GM15510 (cell line): ENCODE results near the gene TMC3.

Experiments used
- POLR2A ChIP-seq: IDR thresholded peaks from 3 replicates; pipeline ENCODE4 v1.6.1; 2011; ENCODE audit warnings: borderline replicate concordance; ENCODE audit not compliant: insufficient read length; ENCODE audit errors: extremely low read depth

Gene TMC3

GRCh38 chr15:81308260-81308659, 65.8 kb downstream of the TMC3 start:
- no peak for TF ChIP-seq POLR2A

DNA sequence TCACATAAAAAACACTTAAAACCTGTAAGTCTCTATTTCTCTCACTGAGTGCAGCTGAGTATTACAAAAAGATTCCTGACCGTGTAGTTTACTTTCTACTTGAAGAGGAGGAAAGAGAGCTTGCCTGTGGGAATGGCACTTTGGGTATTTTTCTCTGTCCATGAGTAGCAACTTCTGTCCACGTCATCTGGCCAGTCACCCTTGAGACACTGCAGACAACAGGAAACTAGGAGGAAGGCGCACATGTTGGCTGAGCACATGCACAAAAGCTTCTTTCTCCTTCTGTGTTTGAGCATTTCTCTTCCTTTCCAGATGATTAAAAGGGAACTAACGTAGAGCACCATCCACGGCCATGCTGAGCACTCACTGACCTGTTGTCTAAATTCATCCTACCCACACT, 69.8 kb downstream of the TMC3 start:
- no peak for TF ChIP-seq POLR2A

GRCh38 chr15:81303244-81304225, 70.5 kb downstream of the TMC3 start:
- peak; percentile 25 for TF ChIP-seq POLR2A

DNA sequence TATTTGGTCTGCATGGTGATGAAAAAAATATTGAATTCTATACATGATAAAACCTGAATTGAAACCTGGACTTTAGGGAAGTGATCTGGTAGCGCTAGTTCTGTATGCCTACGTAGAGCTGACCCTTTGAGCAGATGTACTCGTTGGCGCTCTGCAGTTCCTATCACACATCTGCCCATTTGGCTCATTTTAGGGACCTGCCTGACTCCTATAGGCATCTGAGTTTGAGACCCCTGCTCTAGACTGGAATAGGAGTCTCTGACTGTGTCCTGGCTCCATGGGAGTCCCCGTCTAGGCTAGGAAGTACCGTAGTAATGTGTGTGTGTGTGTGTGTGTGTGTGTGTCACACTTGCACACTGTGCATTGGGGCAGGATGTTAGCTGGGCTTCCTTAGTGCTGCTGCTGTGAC, 71.3 kb downstream of the TMC3 start:
- no peak for TF ChIP-seq POLR2A

DNA sequence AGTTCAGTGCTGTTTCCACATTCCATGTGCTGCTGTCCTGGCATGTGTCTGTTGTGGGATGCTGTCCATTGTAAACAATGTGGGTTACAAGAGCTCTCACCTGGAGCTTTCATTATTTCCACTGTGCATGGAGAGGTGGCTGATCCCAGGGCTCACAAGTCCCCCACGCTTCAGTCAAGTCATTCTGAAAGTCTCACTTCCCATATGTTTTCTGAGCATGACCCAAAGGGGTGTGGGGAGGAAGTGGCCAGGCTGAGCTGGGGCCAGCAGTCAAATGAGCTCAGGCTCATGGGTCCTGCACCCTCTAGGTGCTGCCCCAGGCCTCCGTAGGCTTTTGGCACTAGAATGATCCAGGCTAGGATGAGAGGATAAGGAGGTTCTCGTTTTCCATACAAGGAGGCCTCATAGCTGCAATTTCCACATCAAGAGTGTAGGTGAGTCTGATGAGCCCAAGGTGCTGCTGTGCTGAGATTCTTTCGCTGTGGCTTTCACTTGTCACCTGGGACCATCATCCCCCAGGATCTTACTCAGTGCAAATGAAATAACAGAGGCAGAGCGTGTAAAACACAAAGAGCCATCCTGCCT, 72.1 kb downstream of the TMC3 start:
- TF ChIP-seq POLR2A: peak; percentile 34

DNA sequence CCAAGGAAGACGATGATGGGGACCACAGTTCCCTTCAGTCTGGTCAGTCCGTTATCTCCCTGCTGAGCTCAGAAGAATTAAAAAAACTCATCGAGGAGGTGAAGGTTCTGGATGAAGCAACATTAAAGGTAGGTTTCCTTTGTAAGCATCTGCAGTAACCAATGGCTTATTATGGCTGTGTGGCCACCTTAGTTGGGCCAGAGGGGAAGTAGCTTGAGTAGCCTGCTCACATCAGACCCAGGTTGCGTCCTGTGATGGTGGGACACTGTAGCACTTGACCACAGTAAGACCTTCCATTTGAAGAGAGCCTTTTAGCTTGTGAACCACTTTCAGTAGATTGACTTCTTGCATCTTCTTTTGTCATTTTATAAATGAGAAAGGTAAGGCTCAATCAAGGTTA, 72.6 kb downstream of the TMC3 start:
- no peak for TF ChIP-seq POLR2A

DNA sequence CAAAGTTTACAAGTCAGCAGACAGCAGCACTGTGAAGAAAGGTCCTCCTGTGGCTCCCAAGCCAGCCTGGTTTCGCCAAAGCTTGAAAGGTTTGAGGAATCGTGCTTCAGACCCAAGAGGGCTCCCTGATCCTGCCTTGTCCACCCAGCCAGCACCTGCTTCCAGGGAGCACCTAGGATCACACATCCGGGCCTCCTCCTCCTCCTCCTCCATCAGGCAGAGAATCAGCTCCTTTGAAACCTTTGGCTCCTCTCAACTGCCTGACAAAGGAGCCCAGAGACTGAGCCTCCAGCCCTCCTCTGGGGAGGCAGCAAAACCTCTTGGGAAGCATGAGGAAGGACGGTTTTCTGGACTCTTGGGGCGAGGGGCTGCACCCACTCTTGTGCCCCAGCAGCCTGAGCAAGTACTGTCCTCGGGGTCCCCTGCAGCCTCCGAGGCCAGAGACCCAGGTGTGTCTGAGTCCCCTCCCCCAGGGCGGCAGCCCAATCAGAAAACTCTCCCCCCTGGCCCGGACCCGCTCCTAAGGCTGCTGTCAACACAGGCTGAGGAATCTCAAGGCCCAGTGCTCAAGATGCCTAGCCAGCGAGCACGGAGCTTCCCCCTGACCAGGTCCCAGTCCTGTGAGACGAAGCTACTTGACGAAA, 74.3 kb downstream of the TMC3 start:
- TF ChIP-seq POLR2A: no peak

DNA sequence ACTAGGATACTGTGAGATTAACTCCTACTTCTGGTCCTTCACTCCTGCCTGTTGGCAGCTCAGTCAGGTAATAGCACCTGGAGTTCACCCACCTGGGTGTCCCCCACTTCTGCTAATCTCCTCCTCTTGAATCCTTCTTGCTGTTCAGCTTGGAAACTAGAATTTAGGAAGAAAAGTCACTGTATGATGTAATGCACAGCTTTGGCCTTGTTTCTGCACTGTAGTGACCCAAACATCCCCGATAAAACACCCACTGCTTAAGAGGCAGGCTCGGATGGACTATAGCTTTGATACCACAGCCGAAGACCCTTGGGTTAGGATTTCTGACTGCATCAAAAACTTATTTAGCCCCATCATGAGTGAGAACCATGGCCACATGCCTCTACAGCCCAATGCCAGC, 74.9 kb downstream of the TMC3 start:
- TF ChIP-seq POLR2A: no peak

DNA sequence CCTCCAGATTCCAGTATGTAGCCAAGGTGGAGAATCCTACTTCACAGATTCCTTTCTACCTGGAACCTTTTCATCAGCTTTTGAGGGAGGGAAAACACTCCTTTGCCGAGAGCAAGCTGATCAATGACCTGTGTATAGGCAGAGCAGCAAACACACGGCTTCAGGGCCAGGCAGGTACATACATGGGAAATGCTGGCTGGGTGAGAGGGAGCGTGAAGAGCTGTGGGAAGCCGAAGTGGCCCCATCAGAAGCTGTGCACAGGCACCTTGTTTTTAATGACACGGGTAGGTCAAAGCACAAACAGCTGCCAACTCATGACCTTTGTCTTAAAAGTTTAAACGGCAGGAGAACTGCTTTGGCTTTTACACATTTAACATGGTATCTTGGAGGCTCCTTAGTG, 75.4 kb downstream of the TMC3 start:
- no peak for TF ChIP-seq POLR2A

GRCh38 chr15:81297603-81298575, 76.1 kb downstream of the TMC3 start:
- no peak for TF ChIP-seq POLR2A

DNA sequence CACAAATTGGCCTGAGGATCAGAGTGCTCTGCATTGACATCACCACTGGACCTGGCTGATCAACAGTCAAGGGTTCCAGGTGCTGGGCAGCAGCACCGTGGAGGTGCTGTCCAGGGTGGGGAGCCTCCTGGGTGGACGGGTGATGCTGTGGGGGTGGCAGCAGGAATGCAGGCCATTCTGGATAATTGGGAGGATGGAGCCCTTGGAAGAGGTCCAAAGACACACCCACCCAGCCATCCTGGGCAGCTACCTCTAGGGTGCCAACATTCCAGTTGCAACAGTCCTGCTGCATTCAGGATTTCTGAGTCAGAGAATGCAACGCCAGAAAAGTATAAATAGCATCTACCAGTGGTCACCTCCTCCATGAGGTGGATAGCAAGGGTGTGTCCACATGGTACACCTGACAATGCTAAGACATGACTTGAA, 76.9 kb downstream of the TMC3 start:
- TF ChIP-seq POLR2A: no peak

DNA sequence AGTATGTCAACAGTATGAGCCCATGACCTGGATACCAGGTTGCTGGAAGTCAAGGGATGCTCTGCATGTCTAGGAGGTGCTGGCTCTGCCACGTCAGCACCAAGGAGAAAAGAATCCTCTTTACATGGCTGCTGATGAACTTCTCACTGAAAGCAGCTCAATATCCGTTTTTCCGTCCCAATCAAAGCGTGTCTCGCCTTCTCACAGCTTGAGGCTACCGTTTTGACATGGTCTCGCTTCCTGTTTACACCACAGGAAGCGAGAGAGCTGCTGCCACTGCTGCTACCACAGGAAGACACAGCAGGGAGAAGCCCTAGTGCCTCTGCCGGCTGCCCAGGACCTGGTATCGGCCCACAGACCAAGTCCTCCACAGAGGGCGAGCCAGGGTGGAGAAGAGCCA, 77.3 kb downstream of the TMC3 start:
- peak; percentile 67 for TF ChIP-seq POLR2A

DNA sequence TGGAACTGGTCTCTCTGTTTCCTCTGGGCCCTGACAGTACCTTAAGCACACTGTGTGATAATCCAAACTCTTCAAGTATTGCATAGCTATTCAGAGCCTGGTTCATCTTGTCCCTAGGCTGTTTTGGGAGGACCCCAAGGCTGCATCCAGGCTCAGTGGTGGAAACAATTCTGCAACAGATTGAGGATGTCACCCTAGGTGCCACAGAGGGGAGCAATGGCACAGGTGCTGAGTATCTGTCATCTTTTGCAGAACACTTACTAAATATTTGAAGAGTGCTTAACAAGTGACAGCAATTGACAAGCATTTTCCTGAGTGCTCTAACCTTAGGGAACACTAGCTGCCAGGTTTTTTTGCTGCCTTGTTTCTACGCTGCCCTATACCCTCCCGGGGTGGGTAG, 77.8 kb downstream of the TMC3 start:
- no peak for TF ChIP-seq POLR2A

DNA sequence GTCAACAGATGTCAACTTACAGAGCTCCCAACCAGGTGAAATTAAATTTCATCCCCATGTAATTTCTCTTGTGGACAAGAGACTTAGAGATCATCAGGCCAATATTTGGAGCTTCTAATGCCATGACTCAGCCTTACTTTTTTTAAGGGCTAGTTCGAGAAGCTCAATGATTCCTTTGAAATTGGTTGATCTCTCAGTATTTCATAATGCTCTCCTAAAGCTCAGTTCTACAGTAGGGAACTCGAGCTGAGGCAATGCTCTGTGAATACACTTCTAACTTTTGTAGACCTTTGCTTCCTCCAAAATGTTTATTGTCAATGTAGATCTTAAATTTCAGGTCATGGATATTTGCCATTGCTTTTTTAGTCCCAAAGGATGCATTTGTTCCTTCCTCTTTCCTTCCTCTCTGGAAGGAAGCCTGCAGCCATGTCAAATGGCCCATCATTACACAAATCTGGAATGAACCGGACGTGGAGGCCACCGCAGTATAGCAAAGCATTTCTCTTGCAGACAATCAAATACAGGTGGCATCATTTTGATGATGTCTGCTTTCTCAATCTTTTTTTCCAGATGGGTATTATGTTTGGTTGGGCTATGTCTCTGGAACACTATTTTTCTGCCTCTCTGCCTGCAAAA, 78.4 kb downstream of the TMC3 start:
- no peak for TF ChIP-seq POLR2A
